ENCODE data around the gene PRDM5. TPM values are rescaled to one million over a fixed set of nuclear protein-coding genes. Genes with fewer than 3 reads are reported as not detected.

Gene PRDM5
- total and polyA plus RNA-seq, 2 of the 13 experiments (the other 11 are each of a cell fraction or from before 2014, with no cell fraction given) = not detected

- no peak for ATAC-seq
- TF ChIP-seq ZNF496 (CRISPR knock-in tag; IDR thresholded peaks at IDR 0.05; ENCODE audit: insufficient replicate concordance) = no peak
- peak; percentile 57; the same call in 1 of the 2 replicates for TF ChIP-seq CEBPB (IDR thresholded peaks at IDR 0.05; ENCODE audit: borderline replicate concordance, low read depth, low read length)
- in situ Hi-C loops (cut with HindIII; ENCODE audit: extremely low pct_ligation_motif_present, low pct_unique_long_range_greater_than_20kb) = no loop called here
- H3K4me3 ChIP-seq (replicated peaks in 1 of 3; ENCODE audit: insufficient read depth in 1 of 3, low read depth in 2 of 3, low read length in 3 of 3) = no peak overlapping the region
- 49% methylated on average over 2 of the region's 2 CpGs for WGBS (ENCODE audit: low lambda C conversion rate)
- H3K4me1 ChIP-seq (ENCODE audit: insufficient read depth, low read length) = no peaks in the 10 kb centered on the region
- ChIA-PET POLR2A (no interaction called here), CTCF (ENCODE audit: low intra/inter-chr PET ratio, low total read pairs) (no interaction called here)
- no TSS peak for BruUV-seq (replicated peaks)
- H3K9ac ChIP-seq (ENCODE audit: insufficient read depth, low read depth, low read length) = no peak overlapping the region
- DNase-seq (ENCODE audit: low spot score) = no peak
- H3K27ac ChIP-seq (ENCODE audit: extremely low read length, insufficient read depth, low read length) = no peak overlapping the region
- intact Hi-C loops (cut with micrococcal nuclease; ENCODE audit: unreplicated experiment) = no loop called here
- no peaks in the 10 kb centered on the region for H4K20me1 ChIP-seq (ENCODE audit: insufficient read depth, low read length)
- H3K9me3 ChIP-seq (ENCODE audit: low read length) = no peaks in the 10 kb centered on the region
- no peak overlapping the region for H3K4me2 ChIP-seq (ENCODE audit: low read depth, low read length)
- H2AFZ ChIP-seq (ENCODE audit: low read length) = no peak overlapping the region
- no peaks in the 10 kb centered on the region for H3K36me3 ChIP-seq (replicated peaks in 1 of 2; ENCODE audit: control insufficient read depth in 1 of 2, insufficient read depth in 2 of 2, low read length in 2 of 2)
- no peak for FAIRE-seq
- peaks cover 2 to 22% of the 10 kb centered on the region in 2 experiments; a peak in 4 of 5 replicates for H3K27me3 ChIP-seq (ENCODE audit: control insufficient read depth in 1 of 2, insufficient read depth in 2 of 2, low read length in 2 of 2)
- no peaks in the 10 kb centered on the region for H3K79me2 ChIP-seq (ENCODE audit: insufficient read depth, low read length)
Measured at GRCh38 chr4:120920666-120921065, 1.9 kb downstream of the PRDM5 start.

DNA sequence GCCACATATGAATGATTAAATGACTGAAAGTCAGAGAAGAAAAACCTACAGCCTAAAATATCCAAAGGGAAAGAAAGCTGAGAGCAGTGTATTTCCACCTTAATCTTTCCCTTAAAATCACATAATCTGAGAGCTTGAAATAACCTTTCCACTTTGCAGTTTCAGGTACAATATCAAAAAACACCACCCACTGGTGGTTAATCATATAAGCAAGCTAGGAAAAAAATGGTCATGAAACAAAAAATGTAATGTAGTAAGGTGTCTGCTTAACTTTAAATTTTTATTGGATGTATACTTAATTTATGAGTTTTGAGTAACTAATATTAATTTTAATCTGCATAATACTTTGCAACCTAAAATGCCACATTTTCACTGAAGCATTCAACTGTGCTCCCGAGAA, 3.2 kb downstream of the PRDM5 start:
- H3K9me3 ChIP-seq (ENCODE audit: low read length) = no peaks in the 10 kb centered on the region
- no peak overlapping the region for H3K9ac ChIP-seq (ENCODE audit: insufficient read depth, low read depth, low read length)
- H2AFZ ChIP-seq (ENCODE audit: low read length) = no peak overlapping the region
- DNase-seq (ENCODE audit: low spot score) (no peak), FAIRE-seq (no peak), ATAC-seq (no peak)
- no peak overlapping the region for H3K4me3 ChIP-seq (replicated peaks in 1 of 3; ENCODE audit: insufficient read depth in 1 of 3, low read depth in 2 of 3, low read length in 3 of 3)
- BruUV-seq (replicated peaks) = no TSS peak
- WGBS (ENCODE audit: low lambda C conversion rate) = 52% methylated on average over 1 of the region's 1 CpG
- no peaks in the 10 kb centered on the region for H3K79me2 ChIP-seq (ENCODE audit: insufficient read depth, low read length)
- H4K20me1 ChIP-seq (ENCODE audit: insufficient read depth, low read length) = no peaks in the 10 kb centered on the region
- ChIA-PET CTCF (ENCODE audit: low intra/inter-chr PET ratio, low total read pairs) (no interaction called here), POLR2A (no interaction called here)
- no peak overlapping the region for H3K27ac ChIP-seq (ENCODE audit: extremely low read length, insufficient read depth, low read length)
- intact Hi-C loops (cut with micrococcal nuclease; ENCODE audit: unreplicated experiment) (no loop called here), in situ Hi-C loops (cut with HindIII; ENCODE audit: extremely low pct_ligation_motif_present, low pct_unique_long_range_greater_than_20kb) (no loop called here)
- peaks cover 2 to 20% of the 10 kb centered on the region in 2 experiments; a peak in 4 of 5 replicates for H3K27me3 ChIP-seq (ENCODE audit: control insufficient read depth in 1 of 2, insufficient read depth in 2 of 2, low read length in 2 of 2)
- H3K4me2 ChIP-seq (ENCODE audit: low read depth, low read length) = no peak overlapping the region
- no peaks in the 10 kb centered on the region for H3K4me1 ChIP-seq (ENCODE audit: insufficient read depth, low read length)
- no peaks in the 10 kb centered on the region for H3K36me3 ChIP-seq (replicated peaks in 1 of 2; ENCODE audit: control insufficient read depth in 1 of 2, insufficient read depth in 2 of 2, low read length in 2 of 2)
- TF ChIP-seq TFDP2 (CRISPR knock-in tag; IDR thresholded peaks at IDR 0.05) (no peak), NFKB2 (CRISPR knock-in tag; IDR thresholded peaks at IDR 0.05; ENCODE audit: borderline replicate concordance) (no peak), HNF1A (IDR thresholded peaks at IDR 0.05; ENCODE audit: low read depth) (no peak), HNF1A (CRISPR knock-in tag; IDR thresholded peaks at IDR 0.05; ENCODE audit: borderline replicate concordance) (no peak), THAP9 (CRISPR knock-in tag; IDR thresholded peaks at IDR 0.05; ENCODE audit: borderline replicate concordance) (no peak), IKZF5 (CRISPR knock-in tag; IDR thresholded peaks at IDR 0.05) (no peak)
